Activated CD4-positive, alpha-beta T cell treated with anti-CD3 and anti-CD28 coated beads, Interleukin-2, amount 50 U/mL, for 48 hours (primary cell): ENCODE measurements around the gene SIK3.
"Not testable (repeated sequence)": the region's sequence is repeated elsewhere in the genome, so short reads cannot be mapped to it uniquely, and the experiment has no call there.

Source experiments
- DNase-seq, 2 experiments: peaks; one replicate each; pipeline ENCODE4 v3.0.0-alpha.2; 2020

SIK3 gene

DNA sequence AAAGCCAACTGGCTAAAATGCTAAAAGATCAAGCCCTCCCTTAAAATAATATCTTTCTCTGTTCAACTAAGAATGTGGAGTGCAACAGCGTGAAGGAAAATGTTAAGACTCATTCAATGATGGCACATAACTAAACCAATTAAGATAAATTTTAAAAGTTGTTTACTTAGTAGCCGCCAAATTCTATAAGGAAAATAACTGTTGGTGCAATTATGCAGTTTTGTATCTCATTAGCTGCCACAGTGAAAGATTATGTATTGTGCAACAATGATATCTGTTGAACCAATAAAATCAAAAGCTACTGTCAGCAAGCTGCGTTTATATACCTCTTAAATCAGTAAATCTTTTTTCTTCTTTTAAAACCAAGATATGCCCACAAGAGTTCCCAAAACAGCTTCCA lies 55.5 kb downstream of the SIK3 start:
- DNase-seq = no peak

DNA sequence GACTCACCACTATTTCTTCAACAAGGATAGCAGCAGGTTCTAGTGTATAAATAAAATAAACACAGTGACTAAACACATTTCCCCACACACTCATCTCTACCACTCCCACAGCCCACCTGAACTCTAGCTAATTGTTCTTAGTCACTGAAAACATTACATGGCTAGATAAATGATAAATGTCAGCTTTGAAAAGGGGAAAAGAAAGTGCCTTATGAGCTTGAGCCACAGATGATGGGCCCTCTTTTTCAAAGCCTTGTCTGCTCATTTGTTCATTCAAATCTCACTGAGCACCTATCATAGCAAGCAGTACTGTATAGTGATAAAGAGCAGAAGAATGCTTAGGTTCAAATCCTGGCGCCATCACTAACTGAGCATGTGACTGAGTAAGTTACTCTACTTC lies 58.3 kb downstream of the SIK3 start:
- DNase-seq = no peak

- no peak for DNase-seq
Measured at GRCh38 chr11:117039270-117039669, 59.0 kb downstream of the SIK3 start.

GRCh38 chr11:117037975-117038350 lies 60.3 kb downstream of the SIK3 start:
- no peak for DNase-seq

DNA sequence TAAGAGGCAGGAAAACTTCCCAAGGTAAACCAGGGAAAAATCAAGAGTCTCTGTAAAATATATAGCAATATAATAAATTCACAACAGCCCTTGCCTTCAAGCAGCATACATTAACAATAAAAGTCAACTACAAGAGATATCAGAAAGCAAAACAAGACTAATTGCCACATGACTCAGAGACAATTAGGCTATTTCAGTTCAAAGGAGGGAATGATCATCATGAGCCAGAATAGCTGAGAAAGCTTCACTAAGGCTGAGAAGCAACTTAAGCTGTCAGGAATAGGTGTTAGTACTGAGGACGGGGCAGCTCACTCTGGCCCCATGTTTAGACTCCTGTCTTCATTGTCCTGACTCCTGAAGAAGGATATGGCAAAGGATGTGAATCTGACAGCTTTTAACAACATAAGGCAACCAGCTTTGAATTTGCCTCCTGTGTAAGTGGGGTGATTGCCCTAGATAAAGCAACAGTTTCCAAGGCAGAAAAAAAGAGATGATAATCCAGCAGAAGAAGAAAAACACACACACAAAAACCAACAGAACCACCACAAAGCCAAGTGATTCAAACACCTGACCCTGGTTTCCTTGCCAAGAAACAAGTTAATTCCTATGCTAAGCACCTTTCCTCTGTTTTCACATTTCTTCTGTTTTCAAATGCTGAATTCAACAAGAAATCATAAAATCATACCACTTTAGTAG lies 60.8 kb downstream of the SIK3 start:
- DNase-seq = no peak

GRCh38 chr11:117034901-117035300 lies 63.3 kb downstream of the SIK3 start:
- DNase-seq = no peak

GRCh38 chr11:117026593-117027330 lies 71.5 kb downstream of the SIK3 start:
- no peak for DNase-seq

- not testable (repeated sequence) for DNase-seq
Measured at GRCh38 chr11:117023707-117024106, 74.5 kb downstream of the SIK3 start.

GRCh38 chr11:117023178-117023577 lies 75.0 kb downstream of the SIK3 start:
- no peak for DNase-seq

GRCh38 chr11:117022526-117022925 lies 75.7 kb downstream of the SIK3 start:
- DNase-seq = no peak

DNA sequence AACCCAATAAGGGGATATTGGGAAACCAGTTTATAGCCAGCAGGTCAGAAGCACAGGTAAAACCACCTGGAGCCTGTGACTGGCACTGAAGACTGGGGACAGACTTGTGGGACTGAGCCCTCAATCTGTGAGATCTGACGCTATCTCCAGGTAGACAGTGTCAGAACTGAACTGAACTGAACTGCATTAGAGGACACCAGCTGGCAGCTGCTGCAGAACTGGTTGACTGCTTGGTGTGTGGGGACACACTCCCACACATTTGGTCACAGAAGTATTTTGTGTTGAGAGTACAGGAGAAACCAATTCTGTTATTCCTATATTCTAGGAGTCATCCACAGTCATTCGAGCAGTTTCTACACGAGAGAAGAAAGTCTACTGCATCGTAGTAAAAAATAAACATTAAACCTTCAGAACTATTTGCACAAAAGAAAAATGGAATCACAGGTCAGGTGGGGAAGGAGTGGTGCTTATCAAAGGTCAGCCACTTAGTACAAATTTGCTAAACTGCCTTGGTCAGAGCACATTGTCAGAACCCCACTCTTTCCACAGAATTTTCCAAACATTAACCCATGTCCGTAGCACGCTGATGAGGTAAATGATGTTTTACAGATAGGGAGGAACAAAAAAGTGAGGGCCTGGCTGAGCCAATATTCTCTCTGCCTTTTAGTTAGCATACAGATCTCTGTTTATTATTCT lies 77.2 kb downstream of the SIK3 start:
- peak in 1 of 2 experiments; percentile 31 for DNase-seq

DNA sequence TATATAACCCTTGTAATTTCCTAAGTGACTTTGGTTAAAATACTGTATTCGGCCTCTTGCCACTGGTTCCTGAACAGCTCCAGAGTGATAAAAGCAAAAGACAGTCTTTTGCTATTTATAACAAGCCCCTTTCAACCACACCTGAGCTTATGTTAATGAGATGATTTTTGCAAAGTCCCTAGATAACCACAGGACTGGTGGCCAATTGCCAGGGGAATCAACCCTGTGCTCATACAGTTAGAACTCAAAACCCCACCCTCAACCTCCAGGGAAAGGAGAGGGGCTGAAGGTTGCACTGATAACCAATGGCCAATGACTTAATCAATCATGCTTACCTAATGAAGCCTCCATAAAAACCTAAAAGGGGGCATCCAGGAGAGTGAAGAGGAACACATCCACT lies 77.9 kb downstream of the SIK3 start:
- peak; percentile 43 to 61 for DNase-seq

DNA sequence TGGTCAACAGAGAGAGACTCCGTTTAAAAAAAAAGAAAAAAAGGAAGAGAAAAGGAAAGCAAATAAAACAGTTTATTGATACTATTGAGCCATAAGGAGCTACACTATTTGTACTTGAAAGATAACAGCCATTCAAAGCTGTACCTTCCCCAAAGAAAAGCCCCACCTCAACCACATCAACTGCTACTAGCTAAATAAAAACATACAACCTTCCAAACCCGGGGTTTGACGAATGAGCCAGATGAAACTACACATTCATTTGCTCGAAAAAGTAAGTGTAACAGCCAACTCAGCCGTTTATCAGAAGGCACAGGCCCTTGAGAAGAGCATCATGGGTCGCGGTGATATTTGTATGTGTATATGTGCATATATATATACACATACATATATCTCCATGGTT lies 78.4 kb downstream of the SIK3 start:
- no peak for DNase-seq

DNA sequence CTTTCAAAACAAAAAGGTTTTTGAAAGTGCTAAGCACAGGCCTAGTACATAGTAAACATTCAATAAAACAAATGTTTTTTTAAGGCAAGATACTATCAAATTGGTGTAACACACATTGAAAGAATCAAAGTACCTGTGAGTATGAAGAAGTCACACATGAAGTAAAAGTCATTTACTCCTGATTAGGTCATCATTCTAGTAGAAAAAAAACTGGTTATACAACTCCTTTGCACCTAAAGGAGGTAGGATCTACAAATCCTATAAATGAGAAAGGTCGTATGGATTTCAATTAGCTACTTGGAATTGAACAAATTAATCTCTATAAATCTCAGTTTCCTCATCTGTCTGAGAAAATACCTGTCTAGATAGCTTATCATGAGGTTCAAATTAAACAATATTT lies 80.8 kb downstream of the SIK3 start:
- DNase-seq = no peak

GRCh38 chr11:117016747-117017146 lies 81.5 kb downstream of the SIK3 start:
- DNase-seq = no peak

DNA sequence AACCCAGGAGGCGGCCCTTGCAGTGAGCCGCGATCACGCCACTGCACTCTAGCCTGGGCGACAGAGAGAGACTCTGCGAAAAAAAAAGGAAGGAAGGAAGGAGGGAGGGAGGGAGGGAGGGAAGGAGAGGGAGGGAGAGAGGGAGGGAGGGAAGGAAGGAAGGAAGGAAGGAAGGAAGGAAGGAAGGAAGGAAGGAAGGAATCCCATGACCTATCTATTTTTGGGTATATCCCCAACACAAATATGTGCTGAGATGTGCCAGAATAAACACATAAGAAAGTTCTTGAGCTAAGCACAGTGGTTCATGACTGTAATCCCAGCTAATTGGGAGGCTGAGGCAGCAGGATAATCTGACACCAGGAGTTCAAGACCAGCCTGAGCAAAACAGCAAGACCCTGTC lies 82.0 kb downstream of the SIK3 start:
- DNase-seq = no peak

GRCh38 chr11:117011541-117011898 lies 86.7 kb downstream of the SIK3 start:
- DNase-seq = peak; percentile 40 to 53

- DNase-seq = no peak
Measured at GRCh38 chr11:117010808-117011540, 87.3 kb downstream of the SIK3 start.

GRCh38 chr11:117009905-117010605 lies 88.2 kb downstream of the SIK3 start:
- DNase-seq = no peak

DNA sequence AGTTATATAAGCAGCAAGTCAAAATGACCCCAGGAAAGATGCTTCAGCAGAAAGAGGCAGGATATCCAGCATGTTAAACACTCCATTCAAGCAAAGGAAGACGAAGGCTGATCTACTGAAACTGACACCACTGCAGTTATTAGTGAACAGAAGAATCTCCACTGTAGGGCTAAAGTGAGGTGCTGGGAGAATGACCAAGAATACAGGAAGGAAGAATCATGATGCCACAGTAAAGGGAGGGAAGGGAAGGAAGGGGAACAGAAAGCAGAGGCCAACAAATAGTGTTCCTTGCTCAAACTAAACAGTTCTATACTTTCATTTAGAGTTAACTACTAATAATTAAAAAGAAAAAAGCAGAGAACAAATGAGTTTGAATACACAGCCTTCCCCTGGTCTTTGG lies 92.5 kb downstream of the SIK3 start:
- DNase-seq = no peak

DNA sequence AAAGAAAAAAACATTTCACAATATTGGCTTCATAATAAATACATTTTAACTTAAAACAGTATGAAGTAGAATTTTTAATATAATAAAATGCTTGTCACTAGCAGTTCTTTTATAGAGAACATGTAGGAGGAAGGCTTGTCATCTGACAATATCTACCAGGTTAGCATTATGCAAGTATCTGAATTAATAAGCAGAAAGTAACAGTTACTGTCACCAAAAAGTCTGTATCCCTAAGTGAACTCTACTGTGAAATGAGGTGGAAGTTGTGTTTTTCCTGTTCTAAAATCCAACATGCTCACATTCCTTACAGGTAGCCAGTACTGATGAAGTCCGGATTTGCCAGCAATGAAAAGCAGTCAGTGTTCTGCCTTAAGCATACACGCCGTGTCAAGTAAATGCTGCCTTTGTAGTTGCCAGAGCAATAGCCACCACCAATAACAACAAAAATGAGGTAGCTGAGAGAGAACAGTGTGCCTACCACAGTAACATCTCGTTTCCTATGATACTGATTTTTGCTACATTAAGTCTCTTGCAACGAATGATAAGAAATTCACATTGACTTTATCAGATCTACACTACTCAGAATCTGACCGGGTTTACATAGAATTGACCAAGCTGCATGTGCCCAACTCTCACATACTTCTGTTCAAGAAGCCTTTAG lies 95.5 kb downstream of the SIK3 start:
- no peak for DNase-seq
